HG03196 (cell line): ENCODE data around the gene SLC2A9.
"Not testable (repeated sequence)": the region's sequence is repeated elsewhere in the genome, so short reads cannot be mapped to it uniquely, and the experiment has no call there.

ENCODE experiments used
- ATAC-seq: cut with Tn5 transposase; IDR thresholded peaks from one replicate; pipeline ENCODE4 v1.9.1; 2021; ENCODE audit not compliant: unreplicated experiment

Gene SLC2A9

GRCh38 chr4:9999956-10000561 lies 21.2 kb downstream of the SLC2A9 start:
- ATAC-seq = peak; percentile 31

GRCh38 chr4:9997886-9998285 lies 23.4 kb downstream of the SLC2A9 start:
- ATAC-seq = no peak

- ATAC-seq = no peak
Measured at GRCh38 chr4:9996319-9997110, 24.8 kb downstream of the SLC2A9 start.

- peak; percentile 42 for ATAC-seq
Measured at GRCh38 chr4:9994246-9994847, 26.9 kb downstream of the SLC2A9 start.

- no peak for ATAC-seq
Measured at GRCh38 chr4:9989918-9990635, 31.2 kb downstream of the SLC2A9 start.

DNA sequence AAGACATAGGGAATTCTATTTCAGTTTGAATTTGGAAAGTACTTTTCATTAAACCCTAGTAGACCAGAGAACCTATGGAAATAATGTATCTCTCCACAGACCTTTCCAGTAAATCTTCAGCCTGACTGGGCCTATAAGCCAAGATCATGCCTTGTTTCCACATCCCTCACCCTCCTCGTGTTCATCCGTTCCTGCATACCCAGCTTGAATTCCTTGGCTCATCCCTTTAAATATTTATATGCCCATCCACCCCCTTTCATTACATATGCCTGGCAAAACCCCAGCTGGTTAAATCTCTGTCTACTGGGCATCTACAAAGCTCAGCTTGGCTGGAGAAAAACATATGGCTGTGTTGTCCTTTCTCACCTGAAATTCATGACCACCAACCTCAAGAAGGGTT lies 32.4 kb downstream of the SLC2A9 start:
- ATAC-seq = no peak

DNA sequence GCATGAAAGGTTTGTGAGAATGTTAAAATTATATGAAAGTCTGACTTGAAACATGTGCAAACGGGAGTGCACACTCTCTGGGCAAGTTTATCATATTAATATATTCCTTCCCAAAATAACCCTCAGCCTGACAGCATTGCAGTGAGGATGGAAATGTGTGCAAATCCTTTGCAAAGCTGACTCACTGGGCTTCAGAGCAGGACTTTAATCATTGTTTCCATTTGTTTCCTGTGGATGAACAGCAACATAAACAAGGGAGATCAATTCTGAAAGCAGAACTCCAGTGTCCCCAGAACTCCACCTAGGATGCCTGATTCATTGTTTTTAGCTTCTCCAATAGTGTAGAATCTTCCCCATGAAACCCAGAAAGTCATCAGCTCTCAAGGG lies 32.9 kb downstream of the SLC2A9 start:
- ATAC-seq = no peak

GRCh38 chr4:9987749-9988362 lies 33.4 kb downstream of the SLC2A9 start:
- ATAC-seq = no peak

DNA sequence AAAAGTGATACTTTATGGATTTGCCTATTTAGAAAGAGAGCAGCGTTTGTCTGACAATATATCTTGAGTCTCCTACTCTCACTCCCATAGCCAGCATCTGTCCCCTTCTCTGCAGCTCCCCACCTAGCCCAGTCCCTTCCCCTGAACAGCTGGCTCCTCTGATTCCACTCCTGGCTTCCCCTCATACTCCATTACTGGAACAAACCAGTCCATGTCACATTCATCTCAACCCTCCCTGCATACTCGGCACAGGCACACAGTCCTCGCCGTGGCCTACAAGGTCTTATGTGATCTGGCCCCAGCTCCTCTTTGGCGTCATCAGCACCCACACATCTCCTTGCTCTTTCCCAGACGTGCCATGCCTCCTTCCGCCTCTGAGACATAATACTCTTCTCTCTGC lies 36.7 kb downstream of the SLC2A9 start:
- ATAC-seq = no peak

DNA sequence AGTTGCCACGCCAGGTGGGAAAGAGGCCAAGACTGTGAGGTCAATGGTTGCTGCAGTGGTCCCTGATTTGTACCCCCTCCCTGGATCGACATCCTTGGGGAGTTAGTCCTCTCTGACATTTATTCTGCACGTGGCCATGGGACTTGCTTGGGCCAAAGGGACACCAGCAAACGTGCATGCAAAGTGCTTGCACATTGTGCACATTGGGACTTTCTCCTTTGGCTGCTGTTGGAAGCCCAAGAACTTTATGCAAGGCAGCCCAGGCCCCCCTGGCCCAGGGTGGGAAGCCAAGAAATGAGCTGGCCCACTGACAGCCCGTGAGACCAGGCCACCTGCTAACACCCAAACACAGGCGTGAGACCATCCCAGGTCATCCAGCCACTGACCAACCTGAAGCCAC lies 38.1 kb downstream of the SLC2A9 start:
- no peak for ATAC-seq

DNA sequence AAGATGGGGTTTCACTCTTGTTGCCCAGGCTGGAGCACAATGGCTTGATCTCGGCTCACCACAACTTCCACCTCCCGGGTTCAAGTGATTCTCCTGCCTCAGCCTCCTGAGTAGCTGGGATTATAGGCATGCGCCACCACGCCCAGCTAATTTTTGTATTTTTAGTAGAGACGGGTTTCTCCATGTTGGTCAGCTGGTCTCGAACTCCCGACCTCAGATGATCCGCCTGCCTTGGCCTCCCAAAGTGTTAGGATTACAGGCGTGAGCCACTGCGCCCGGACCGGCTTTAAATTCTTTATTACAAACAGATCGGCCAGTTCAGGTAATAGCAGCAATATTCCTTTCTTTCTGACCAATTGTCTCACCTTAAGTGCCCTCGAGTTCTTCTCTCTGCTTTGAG lies 39.4 kb downstream of the SLC2A9 start:
- not testable (repeated sequence) for ATAC-seq

DNA sequence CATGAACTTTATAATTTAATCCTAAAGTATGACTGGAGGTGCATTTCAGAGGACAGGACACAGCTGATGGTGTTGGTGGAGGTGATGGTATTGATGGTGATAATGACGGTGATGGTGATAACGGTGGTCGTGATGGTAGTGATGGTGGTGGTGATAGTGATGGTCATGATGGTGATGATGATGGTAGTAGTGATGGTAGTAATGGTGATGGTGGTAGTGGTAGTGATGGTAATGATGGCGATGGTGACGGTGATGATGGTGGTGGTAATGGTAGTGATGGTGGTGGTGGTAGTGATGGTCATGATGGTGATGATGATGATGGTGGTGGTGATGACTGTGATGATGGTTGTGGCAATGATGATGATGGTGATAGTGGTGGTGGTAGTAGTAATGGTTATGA lies 40.4 kb downstream of the SLC2A9 start:
- no peak for ATAC-seq

- ATAC-seq = no peak
Measured at GRCh38 chr4:9979101-9979701, 42.1 kb downstream of the SLC2A9 start.

DNA sequence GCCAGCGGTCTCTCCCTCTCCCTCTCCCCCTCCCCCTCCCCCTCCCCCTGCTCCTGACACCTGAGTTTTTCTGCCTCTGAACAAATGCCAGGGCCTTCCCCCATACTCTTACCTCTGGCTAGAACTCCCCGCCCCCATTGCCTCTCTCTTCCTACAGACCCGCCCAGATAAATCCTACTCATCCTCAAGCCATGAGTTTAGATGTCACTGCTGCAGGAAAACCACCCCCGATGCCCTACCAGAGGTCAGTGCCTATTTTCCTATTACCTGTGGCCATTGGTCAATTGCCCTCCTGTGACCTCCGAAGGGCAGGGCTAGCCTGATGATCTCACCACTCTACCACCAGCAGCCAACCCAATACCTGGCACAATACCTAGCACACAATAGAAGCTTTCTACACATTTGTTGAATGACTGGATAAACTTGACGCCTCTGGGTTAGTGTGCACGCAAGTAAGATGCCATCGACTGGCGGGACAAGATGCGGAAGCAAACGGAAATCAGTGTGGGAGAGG lies 43.7 kb downstream of the SLC2A9 start:
- ATAC-seq = no peak

GRCh38 chr4:9976781-9977180 lies 44.5 kb downstream of the SLC2A9 start:
- ATAC-seq = no peak

DNA sequence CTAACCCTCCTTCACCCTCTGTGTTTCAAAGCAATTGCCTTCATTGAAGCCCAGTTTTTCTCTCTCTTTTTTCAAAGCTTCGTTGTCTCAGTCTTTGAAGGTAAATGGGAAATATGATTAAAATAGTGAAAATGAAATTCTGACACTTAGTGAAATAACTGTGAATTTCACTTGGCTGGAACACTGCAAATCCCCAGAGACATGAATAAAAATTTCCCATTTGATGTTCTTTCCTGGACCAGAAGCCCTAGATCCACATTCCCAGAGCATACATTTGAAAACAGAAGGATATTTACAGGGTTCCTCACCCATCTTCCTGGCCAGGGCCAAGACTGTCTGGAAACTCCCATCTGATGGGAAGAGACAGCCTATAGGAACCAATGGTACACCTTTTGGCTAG lies 45.0 kb downstream of the SLC2A9 start:
- no peak for ATAC-seq

DNA sequence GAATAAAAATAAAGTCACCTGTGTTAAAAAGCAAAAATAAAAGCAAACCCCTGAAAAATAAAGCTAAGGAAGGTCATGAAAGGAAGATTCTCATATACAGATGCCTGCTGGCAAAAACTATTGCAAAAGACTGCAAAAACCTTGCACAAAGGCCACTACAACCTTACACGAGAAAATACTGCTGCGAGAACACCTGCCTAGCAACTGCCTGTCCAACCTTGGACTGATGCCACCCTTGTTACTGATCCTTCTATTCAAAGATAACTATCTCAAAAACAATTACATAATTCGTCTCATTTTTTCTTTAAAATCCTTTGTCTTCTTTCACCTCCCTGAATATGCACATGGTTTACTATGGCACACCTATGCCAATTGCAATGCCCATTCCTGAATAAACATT lies 49.6 kb downstream of the SLC2A9 start:
- no peak for ATAC-seq

DNA sequence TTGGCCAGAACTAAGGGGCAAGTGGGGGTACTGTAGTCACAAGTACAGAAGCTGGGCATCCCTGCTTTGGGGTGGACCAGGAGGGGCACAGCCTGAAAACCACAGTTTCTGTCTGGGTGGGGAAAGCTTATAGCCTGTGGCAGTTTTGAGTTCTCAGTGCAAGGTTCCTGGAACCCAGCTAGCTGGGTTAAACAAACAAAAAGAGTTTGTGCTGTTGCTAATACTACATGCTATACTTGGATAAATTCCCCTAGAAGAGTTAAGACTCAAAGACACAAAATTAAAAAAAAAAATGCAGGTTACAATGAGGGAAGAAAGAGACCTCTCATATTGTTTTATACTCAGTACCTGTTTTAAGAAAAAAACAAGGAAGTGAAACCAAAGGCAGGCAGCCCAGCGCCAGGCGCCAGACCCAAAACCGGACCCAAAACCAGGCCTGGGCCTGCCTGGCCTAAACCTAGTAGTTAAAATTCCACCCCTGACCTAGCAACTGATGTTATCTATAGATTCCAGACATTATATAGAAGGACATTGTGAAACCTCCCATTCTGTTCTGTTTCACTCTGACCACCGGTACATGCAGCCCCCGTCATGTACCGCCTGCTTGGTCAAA lies 50.8 kb downstream of the SLC2A9 start:
- ATAC-seq = peak; percentile 80

DNA sequence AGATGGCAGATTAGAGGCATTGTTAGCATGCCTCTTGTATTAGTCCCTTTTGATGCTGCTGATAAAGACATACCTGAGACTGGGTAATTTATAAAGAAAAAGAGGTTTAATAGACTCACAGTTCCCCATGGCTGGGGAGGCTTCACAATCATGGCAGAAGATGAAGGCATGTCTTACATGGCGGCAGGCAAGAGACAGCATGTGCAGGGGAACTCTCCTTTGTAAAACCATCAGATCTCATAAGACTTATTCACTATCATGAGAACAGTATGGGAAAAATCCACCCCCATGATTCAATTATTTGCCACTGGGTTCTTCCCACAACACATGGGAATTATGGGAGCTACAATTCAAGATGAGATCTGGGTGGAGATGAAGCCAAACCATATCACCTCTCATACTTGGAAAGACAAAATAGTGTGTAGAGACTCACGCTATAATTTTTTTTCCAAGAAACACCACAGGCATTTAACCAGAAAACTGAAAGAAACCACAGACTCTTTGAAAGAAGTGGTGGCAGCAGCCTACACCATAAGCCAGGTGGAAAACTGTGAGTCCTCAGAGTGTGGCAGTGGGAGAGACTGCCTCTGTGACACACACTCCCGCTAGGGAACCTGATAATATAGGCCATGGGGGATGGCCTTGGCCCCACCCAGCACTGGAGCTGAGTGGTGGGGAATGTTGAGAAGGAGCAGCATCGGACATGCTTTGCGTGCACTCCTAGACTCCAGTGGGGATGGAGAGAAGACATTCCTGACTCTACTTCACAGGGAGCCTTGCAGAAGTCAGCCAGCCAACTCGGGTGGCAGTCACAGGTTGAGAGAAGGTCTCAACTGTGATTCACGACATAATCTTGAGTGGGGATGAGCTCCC lies 51.5 kb downstream of the SLC2A9 start:
- ATAC-seq = peak; percentile 25
